ENCODE measurements around the gene PRR15L. TPM values are rescaled to one million over a fixed set of nuclear protein-coding genes. Genes with fewer than 3 reads are reported as not detected.

The PRR15L gene
- total RNA-seq, 2 experiments from 2014 or later = not detected

DNA sequence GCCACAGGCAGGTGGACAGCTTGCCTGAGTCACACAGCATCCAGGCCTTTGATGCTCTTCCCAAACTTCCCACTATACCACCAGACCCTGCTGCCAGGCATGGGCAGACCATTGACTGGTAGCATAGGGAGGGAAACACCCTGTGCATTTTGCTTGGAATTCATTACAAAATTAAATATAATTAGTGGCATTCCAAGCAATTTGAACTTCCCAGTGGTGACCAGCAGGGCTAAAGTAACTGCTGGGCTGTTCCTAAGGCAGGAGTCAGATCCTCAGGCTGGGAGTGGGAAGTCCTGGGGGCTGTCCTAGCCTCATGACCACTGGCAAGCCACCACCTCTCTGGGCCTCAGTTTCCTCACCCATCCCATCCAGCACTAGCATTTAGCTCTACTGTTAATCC lies 3.8 kb downstream of the PRR15L start:
- Mint-ChIP-seq H3K4me1 (peaks cover 11% of the 10 kb centered on the region), H3K36me3 (ENCODE audit: low read depth) (peaks cover 3% of the 10 kb centered on the region), H3K27ac (no peak overlapping the region), H3K27me3 (no peaks in the 10 kb centered on the region), H3K9me3 (no peaks in the 10 kb centered on the region), H3K4me3 (no peak overlapping the region)
- POLR2A ChIA-PET = interaction anchor here (1.3 to 1.8 kb wide), 2 partner anchors 17 to 58 kb away, joined by 3 to 6 read pairs; partner anchors contain the start of genes CDK5RAP3 and SP2
- CTCF ChIA-PET = interaction anchor here (1.1 to 5.5 kb wide), 2 partner anchors 16 to 63 kb away, joined by 3 to 32 read pairs; partner anchors contain the start of gene CDK5RAP3
- no peak for DNase-seq

DNA sequence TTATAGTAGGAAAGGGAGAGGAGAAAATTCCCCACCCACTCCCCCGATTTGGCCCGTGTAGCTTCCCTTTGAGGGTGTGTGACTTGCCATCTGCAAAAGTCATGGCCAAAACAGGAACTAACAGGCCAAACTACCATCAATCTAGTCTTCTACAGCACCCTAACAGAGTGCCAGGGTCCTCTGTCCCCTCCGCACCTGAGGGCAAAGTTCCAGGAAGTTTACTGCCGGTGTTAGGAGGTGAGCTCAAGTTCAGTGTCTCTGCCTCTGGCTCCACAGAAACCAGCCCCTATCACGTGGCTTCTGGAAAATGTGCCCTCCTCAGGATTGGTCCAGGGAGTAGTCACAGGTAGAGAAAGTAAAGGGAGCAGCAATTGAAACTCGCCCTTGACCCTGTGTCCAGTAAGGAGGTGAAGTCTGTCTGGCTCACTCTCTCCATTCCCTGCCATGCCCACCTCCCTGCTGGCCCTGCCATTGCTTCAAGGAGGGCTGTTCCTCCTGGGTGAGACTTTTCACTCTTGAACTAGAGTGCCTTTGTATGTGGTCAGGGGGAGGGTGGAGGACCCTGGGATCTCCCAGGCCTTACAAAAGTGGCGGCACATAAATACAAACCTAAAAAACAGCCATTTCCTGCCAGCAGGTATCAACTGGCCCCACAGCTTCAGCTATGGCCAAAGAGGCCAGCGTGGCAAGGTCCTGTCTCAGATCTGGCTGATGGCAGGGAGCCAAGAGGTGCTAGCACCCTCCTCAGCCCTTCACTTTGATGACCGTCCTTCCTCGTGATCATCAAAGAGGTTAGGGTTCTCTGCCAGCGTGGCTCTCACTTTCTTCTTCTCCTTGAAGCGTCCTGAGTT lies 5.3 kb downstream of the PRR15L start:
- Mint-ChIP-seq H3K36me3 (ENCODE audit: low read depth) (peaks cover 6% of the 10 kb centered on the region), H3K27ac (no peak overlapping the region)
- POLR2A ChIA-PET = interaction anchor here (1.1 to 3.1 kb wide), 3 partner anchors 11 to 57 kb away, joined by 3 to 18 read pairs (median 6); partner anchors contain the start of genes CDK5RAP3, PNPO and SP2

DNA sequence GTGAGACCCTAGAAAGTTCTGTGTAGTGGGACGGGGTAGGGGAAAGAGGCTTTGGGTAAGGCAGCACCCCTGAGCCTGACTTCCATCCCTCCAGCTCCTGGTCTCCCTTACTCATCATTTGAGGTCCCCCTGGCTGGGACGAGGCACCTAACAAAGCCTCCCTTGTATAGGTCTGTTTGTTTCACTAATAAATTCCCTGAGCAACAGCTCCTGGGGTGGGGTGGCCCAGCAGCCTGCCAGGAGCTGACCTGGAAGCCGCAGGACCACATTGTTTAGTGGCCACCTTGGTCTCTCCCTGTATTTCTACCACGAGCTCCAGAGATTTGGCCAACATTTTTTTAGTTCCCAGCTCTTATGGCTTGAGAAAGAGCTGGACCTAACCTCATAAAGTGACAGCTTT lies 7.2 kb downstream of the PRR15L start:
- H3K4me3 Mint-ChIP-seq = no peak overlapping the region

More for the DNA sequence above, 5.3 kb downstream of the PRR15L start:
- Mint-ChIP-seq H3K4me1 (peaks cover 15% of the 10 kb centered on the region), H3K4me3 (no peak overlapping the region), H3K27me3 (no peaks in the 10 kb centered on the region), H3K9me3 (no peaks in the 10 kb centered on the region)
- DNase-seq = no peak
- CTCF ChIA-PET = interaction anchor here (0.8 to 12.8 kb wide), 3 partner anchors 11 to 57 kb away, joined by 4 to 229 read pairs (median 19); partner anchors contain the start of genes CDK5RAP3 and PNPO

DNA sequence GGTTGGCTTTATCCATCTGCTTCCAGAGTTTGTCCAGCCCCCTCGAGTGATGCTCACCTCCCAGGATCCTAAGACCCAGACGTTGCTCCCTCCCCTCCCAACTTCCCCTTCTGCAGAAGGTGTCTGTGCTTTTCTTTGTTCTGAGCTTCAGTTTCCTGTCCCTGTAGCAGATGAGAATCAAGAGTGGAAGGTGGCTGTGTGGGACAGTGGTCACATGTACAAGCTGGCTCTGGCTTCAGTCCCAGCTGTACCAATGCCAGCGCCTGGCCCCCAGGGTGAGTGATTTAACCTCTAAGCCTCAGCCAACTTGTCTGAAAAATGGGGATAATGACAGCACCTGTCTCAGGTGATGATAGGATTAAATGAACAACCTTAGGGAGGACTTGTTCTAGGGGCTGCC lies 7.7 kb downstream of the PRR15L start:
- H3K4me1 Mint-ChIP-seq = peaks cover 34% of the 10 kb centered on the region
- DNase-seq = no peak
- ChIA-PET CTCF (interaction anchor here (0.6 to 12.8 kb wide), 22 partner anchors 9 to 571 kb away, joined by 3 to 229 read pairs (median 5); partner anchors contain the start of genes CDK5RAP3, PNPO and SCRN2), POLR2A (interaction anchor here (1.2 to 3.2 kb wide), 6 partner anchors 9 to 120 kb away, joined by 3 to 19 read pairs (median 6); partner anchors contain the start of genes CDK5RAP3, PNPO and SP2)
- no peaks in the 10 kb centered on the region for H3K9me3 Mint-ChIP-seq
- H3K27me3 Mint-ChIP-seq = no peaks in the 10 kb centered on the region
- H3K4me3 Mint-ChIP-seq = no peak overlapping the region
- H3K36me3 Mint-ChIP-seq (ENCODE audit: low read depth) = peaks cover 27% of the 10 kb centered on the region
- no peak overlapping the region for H3K27ac Mint-ChIP-seq

More for the DNA sequence above, 7.2 kb downstream of the PRR15L start:
- no peak for DNase-seq
- peaks cover 22% of the 10 kb centered on the region for H3K36me3 Mint-ChIP-seq (ENCODE audit: low read depth)
- H3K4me1 Mint-ChIP-seq = peaks cover 29% of the 10 kb centered on the region
- CTCF ChIA-PET = interaction anchor here (0.6 to 12.8 kb wide), 19 partner anchors 9 to 571 kb away, joined by 3 to 229 read pairs (median 5); partner anchors contain the start of genes CDK5RAP3, PNPO and SCRN2
- H3K9me3 Mint-ChIP-seq = no peaks in the 10 kb centered on the region
- POLR2A ChIA-PET = interaction anchor here (1.2 to 3.2 kb wide), 6 partner anchors 9 to 120 kb away, joined by 3 to 19 read pairs (median 6); partner anchors contain the start of genes CDK5RAP3, PNPO and SP2
- H3K27ac Mint-ChIP-seq = no peak overlapping the region
- H3K27me3 Mint-ChIP-seq = no peaks in the 10 kb centered on the region

DNA sequence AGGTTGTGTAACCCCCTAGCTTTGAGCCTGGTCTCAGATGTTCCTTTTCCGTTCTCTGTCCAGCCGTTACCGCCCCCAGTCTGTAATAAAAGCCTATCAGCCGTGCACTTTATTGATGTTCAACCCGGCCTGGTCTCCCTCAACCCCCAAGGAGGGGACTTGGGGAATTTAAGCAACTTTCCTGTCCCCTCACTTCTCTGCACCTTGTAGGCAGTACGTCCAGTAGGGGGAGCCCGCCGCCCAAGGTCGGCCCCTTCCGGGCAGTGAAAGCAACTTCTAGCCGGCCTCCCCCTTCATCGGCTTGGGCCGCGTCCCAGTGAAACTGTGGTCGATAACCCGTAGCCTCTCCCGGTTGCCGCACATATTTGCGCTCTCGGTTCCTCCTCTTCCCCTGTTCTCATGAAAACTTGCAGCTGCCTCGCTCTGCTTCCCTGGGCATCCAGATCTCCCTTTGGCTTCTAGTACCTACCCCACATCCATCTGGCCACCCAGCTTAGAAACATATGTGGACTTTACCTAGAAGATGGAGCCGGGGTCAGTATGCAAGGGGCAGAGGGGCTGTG lies 8.4 kb downstream of the PRR15L start:
- H3K4me1 Mint-ChIP-seq = peaks cover 40% of the 10 kb centered on the region
- DNase-seq = peak; percentile 84
- H3K4me3 Mint-ChIP-seq = peak overlapping the region; percentile 43
- no peaks in the 10 kb centered on the region for H3K27me3 Mint-ChIP-seq
- H3K9me3 Mint-ChIP-seq = no peaks in the 10 kb centered on the region
- peaks cover 34% of the 10 kb centered on the region for H3K36me3 Mint-ChIP-seq (ENCODE audit: low read depth)
- H3K27ac Mint-ChIP-seq = peak overlapping the region; percentile 68
- POLR2A ChIA-PET = interaction anchor here (0.6 to 3.2 kb wide), 6 partner anchors 8 to 143 kb away, joined by 3 to 19 read pairs (median 6); partner anchors contain the start of genes CDK5RAP3, PNPO and SP2
- CTCF ChIA-PET = interaction anchor here (0.8 to 12.8 kb wide), 16 partner anchors 8 to 131 kb away, joined by 3 to 229 read pairs (median 7); partner anchors contain the start of genes CDK5RAP3, PNPO and SCRN2

DNA sequence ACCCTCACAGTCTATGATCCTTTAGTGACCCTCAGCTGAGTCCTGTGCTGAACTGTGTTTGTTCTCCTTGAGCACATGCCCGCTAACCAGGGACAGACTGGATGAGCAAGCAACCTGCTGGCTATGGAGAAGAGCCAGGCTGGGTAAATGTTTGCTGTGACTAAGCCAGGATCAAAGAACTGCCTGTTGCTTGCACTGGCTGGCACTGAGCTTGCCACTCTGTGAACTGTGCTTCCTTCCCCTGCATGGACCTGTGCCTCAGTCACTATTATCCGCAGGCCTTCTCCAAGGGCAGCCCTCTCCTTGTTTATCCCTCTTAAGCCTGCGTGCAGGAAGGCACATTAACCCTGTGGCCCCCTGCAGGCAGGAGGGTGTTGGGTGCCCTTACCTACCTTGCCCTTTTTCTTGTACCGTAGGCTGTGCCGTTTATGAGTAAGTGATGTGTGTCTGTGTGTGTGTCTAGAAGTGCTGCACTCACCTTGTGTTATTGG lies 8.9 kb downstream of the PRR15L start:
- peaks cover 43% of the 10 kb centered on the region for H3K4me1 Mint-ChIP-seq
- CTCF ChIA-PET = interaction anchor here (1.5 to 12.8 kb wide), 12 partner anchors 18 to 131 kb away, joined by 3 to 229 read pairs (median 8); partner anchors contain the start of genes CDK5RAP3 and SCRN2
- no peaks in the 10 kb centered on the region for H3K27me3 Mint-ChIP-seq
- peak overlapping the region; percentile 68 for H3K27ac Mint-ChIP-seq
- POLR2A ChIA-PET = interaction anchor here (0.6 to 3.2 kb wide), 4 partner anchors 7 to 143 kb away, joined by 3 to 19 read pairs (median 12); partner anchors contain the start of genes CDK5RAP3, PNPO and SP2
- no peaks in the 10 kb centered on the region for H3K9me3 Mint-ChIP-seq
- no peak overlapping the region for H3K4me3 Mint-ChIP-seq
- peaks cover 34% of the 10 kb centered on the region for H3K36me3 Mint-ChIP-seq (ENCODE audit: low read depth)
- no peak for DNase-seq

GRCh38 chr17:47946929-47947397 lies 10.7 kb downstream of the PRR15L start:
- H3K9me3 Mint-ChIP-seq = no peaks in the 10 kb centered on the region
- H3K27ac Mint-ChIP-seq = peak overlapping the region; percentile 34
- peak; percentile 84 for DNase-seq
- no peaks in the 10 kb centered on the region for H3K27me3 Mint-ChIP-seq
- H3K4me1 Mint-ChIP-seq = peaks cover 59% of the 10 kb centered on the region
- no peak overlapping the region for H3K4me3 Mint-ChIP-seq
- POLR2A ChIA-PET = interaction anchor here (0.6 to 1.6 kb wide), 6 partner anchors 24 to 117 kb away, joined by 3 to 8 read pairs (median 4); partner anchors contain the start of genes CDK5RAP3 and SCRN2
- CTCF ChIA-PET = interaction anchor here (0.6 to 12.8 kb wide), 39 partner anchors 9 to 709 kb away, joined by 3 to 229 read pairs (median 4); partner anchors contain the start of genes CDK5RAP3, KPNB1, LRRC46 and MRPL10
- peaks cover 37% of the 10 kb centered on the region for H3K36me3 Mint-ChIP-seq (ENCODE audit: low read depth)

GRCh38 chr17:47946516-47946915 lies 11.2 kb downstream of the PRR15L start:
- ChIA-PET CTCF (interaction anchor here (0.6 to 12.8 kb wide), 33 partner anchors 9 to 297 kb away, joined by 3 to 229 read pairs (median 4); partner anchors contain the start of genes CDK5RAP3, KPNB1, LRRC46 and MRPL10), POLR2A (interaction anchor here (0.6 to 1.6 kb wide), 5 partner anchors 24 to 118 kb away, joined by 3 to 8 read pairs (median 4); partner anchors contain the start of genes CDK5RAP3 and SCRN2)
- Mint-ChIP-seq H3K36me3 (ENCODE audit: low read depth) (peaks cover 37% of the 10 kb centered on the region), H3K27me3 (no peaks in the 10 kb centered on the region), H3K9me3 (no peaks in the 10 kb centered on the region), H3K4me3 (no peak overlapping the region), H3K4me1 (peaks cover 60% of the 10 kb centered on the region), H3K27ac (no peak overlapping the region)
- DNase-seq = no peak

- Mint-ChIP-seq H3K36me3 (ENCODE audit: low read depth) (peaks cover 39% of the 10 kb centered on the region), H3K27me3 (no peaks in the 10 kb centered on the region), H3K9me3 (no peaks in the 10 kb centered on the region), H3K27ac (peak overlapping the region; percentile 76), H3K4me3 (no peak overlapping the region), H3K4me1 (peaks cover 65% of the 10 kb centered on the region)
- no peak for DNase-seq
- CTCF ChIA-PET = interaction anchor here (0.6 to 12.8 kb wide), 13 partner anchors 10 to 297 kb away, joined by 3 to 229 read pairs (median 5); partner anchors contain the start of genes CDK5RAP3, KPNB1 and PRR15L
- POLR2A ChIA-PET = interaction anchor here (1.1 to 1.6 kb wide), 4 partner anchors 25 to 72 kb away, joined by 4 to 8 read pairs (median 5); partner anchors contain the start of gene CDK5RAP3
Observed at GRCh38 chr17:47945529-47946508, 11.9 kb downstream of the PRR15L start.

GRCh38 chr17:47945080-47945479 lies 12.6 kb downstream of the PRR15L start:
- H3K27ac Mint-ChIP-seq = peak overlapping the region; percentile 76
- no peaks in the 10 kb centered on the region for H3K9me3 Mint-ChIP-seq
- ChIA-PET POLR2A (interaction anchor here (1.1 to 1.5 kb wide), 3 partner anchors 26 to 73 kb away, joined by 4 to 5 read pairs (median 5); partner anchors contain the start of gene CDK5RAP3), CTCF (interaction anchor here (1.3 to 12.8 kb wide), 5 partner anchors 11 to 69 kb away, joined by 3 to 229 read pairs (median 30); partner anchors contain the start of genes CDK5RAP3 and PRR15L)
- H3K4me3 Mint-ChIP-seq = no peak overlapping the region
- H3K27me3 Mint-ChIP-seq = no peaks in the 10 kb centered on the region
- peaks cover 39% of the 10 kb centered on the region for H3K36me3 Mint-ChIP-seq (ENCODE audit: low read depth)
- peak; percentile 31 for DNase-seq
- peaks cover 69% of the 10 kb centered on the region for H3K4me1 Mint-ChIP-seq
